Activated T-cell treated with anti-CD3 and anti-CD28 coated beads, Interleukin-2, amount 50 U/mL, for 72 hours (primary cell): Measurements from ENCODE around the gene DAPP1. TPM values are rescaled to one million over a fixed set of nuclear protein-coding genes. Genes with fewer than 3 reads are reported as not detected.

ENCODE experiments used
- ATAC-seq, 2 donors: fragments of 150-1000 bp; cut with Tn5 transposase; replicated peaks in 1 of 2; 2 replicates each; pipeline ENCODE4 v1.10.0; 2021; ENCODE audit warnings: moderate library complexity in 2 of 2, mild to moderate bottlenecking in 1 of 2
- DNase-seq, 2 donors: peaks; one replicate each; pipeline ENCODE4 v3.0.0; 2021 to 2022; ENCODE audit warnings: mixed read lengths in 1 of 2
- H3K27ac Mint-ChIP-seq: one replicate; pipeline ENCODE4 v1.8.0; 2022; ENCODE audit warnings: mild to moderate bottlenecking, moderate library complexity, mixed read lengths
- H3K27me3 Mint-ChIP-seq: one replicate; pipeline ENCODE4 v1.8.0; 2022; ENCODE audit warnings: low read depth, mixed read lengths
- H3K36me3 Mint-ChIP-seq, 2 donors: one replicate each; pipeline ENCODE4 v1.8.0; 2022; ENCODE audit warnings: mixed read lengths in 2 of 2, mild to moderate bottlenecking in 1 of 2; ENCODE audit not compliant: insufficient read depth in 2 of 2
- H3K4me1 Mint-ChIP-seq: one replicate; pipeline ENCODE4 v1.8.0; 2022; ENCODE audit warnings: low read depth, mixed read lengths
- H3K4me3 Mint-ChIP-seq, 2 donors: one replicate each; pipeline ENCODE4 v1.8.0; 2022; ENCODE audit warnings: mild to moderate bottlenecking in 2 of 2, mixed read lengths in 2 of 2, moderate library complexity in 2 of 2
- H3K9me3 Mint-ChIP-seq, 2 donors: one replicate each; pipeline ENCODE4 v1.8.0; 2022; ENCODE audit warnings: mixed read lengths in 2 of 2
- total RNA-seq, 2 donors: library from RNA; stranded (reverse); gene quantifications; one replicate each; pipeline ENCODE4 v1.2.3, GENCODE V29; 2022

The DAPP1 gene
- total RNA-seq, 2 donors from 2014 or later, result 40.7 to 48.1 TPM

- Mint-ChIP-seq H3K9me3 (no peaks in the 10 kb centered on the region), H3K4me1 (peaks cover 40% of the 10 kb centered on the region), H3K36me3 (no peaks in the 10 kb centered on the region), H3K4me3 (peak overlapping the region; percentile 89 to 95), H3K27me3 (no peaks in the 10 kb centered on the region), H3K27ac (peak overlapping the region; percentile 47)
- DNase-seq, result no peak
- no peak for ATAC-seq
Measured at GRCh38 chr4:99893029-99893428, 76.4 kb downstream of the DAPP1 start.

GRCh38 chr4:99893839-99894160, 77.2 kb downstream of the DAPP1 start:
- H3K27me3 Mint-ChIP-seq, result no peaks in the 10 kb centered on the region
- peak overlapping the region; percentile 87 for H3K27ac Mint-ChIP-seq
- peak overlapping the region; percentile 89 to 95 for H3K4me3 Mint-ChIP-seq
- no peak for DNase-seq
- no peaks in the 10 kb centered on the region for H3K9me3 Mint-ChIP-seq
- ATAC-seq, result no peak
- no peaks in the 10 kb centered on the region for H3K36me3 Mint-ChIP-seq
- peaks cover 40% of the 10 kb centered on the region for H3K4me1 Mint-ChIP-seq

- H3K36me3 Mint-ChIP-seq, result no peaks in the 10 kb centered on the region
- H3K9me3 Mint-ChIP-seq, result no peaks in the 10 kb centered on the region
- H3K4me1 Mint-ChIP-seq, result peaks cover 40% of the 10 kb centered on the region
- no peaks in the 10 kb centered on the region for H3K27me3 Mint-ChIP-seq
- peak within 1 kb of the TSS; percentile 89 to 95 for H3K4me3 Mint-ChIP-seq
- peak within 1 kb of the TSS; percentile 94 for H3K27ac Mint-ChIP-seq
- peak; percentile 89 to 92 for DNase-seq
- peak; percentile 100 for ATAC-seq
Measured at GRCh38 chr4:99894161-99894997, 77.8 kb downstream of the DAPP1 start, which contains the start of gene LAMTOR3. Gene LAMTOR3 (minus strand): TSS chr4:99894427. CDS start chr4:99893963, 464 bp downstream.

GRCh38 chr4:99894998-99895397, 78.4 kb downstream of the DAPP1 start:
- DNase-seq, result no peak
- peak overlapping the region; percentile 94 for H3K27ac Mint-ChIP-seq

GRCh38 chr4:99915449-99915848, 98.8 kb downstream of the DAPP1 start:
- Mint-ChIP-seq H3K4me3 (no peak overlapping the region), H3K4me1 (no peaks in the 10 kb centered on the region), H3K27me3 (no peaks in the 10 kb centered on the region), H3K27ac (peak overlapping the region; percentile 47), H3K36me3 (peaks cover 18 to 27% of the 10 kb centered on the region in 2 donors), H3K9me3 (peaks cover 1 to 8% of the 10 kb centered on the region in 2 donors)
- DNase-seq (no peak), ATAC-seq (no peak)

More at GRCh38 chr4:99894998-99895397, 78.4 kb downstream of the DAPP1 start:
- no peak for ATAC-seq
- no peaks in the 10 kb centered on the region for H3K36me3 Mint-ChIP-seq
- H3K4me1 Mint-ChIP-seq, result peaks cover 40% of the 10 kb centered on the region
- no peaks in the 10 kb centered on the region for H3K27me3 Mint-ChIP-seq
- H3K9me3 Mint-ChIP-seq, result no peaks in the 10 kb centered on the region
- peak overlapping the region; percentile 89 to 95 for H3K4me3 Mint-ChIP-seq

GRCh38 chr4:99917575-99917974, 100.9 kb downstream of the DAPP1 start:
- Mint-ChIP-seq H3K4me3 (no peak overlapping the region), H3K27ac (peak overlapping the region; percentile 22), H3K9me3 (peaks cover 1 to 8% of the 10 kb centered on the region in 2 donors), H3K27me3 (no peaks in the 10 kb centered on the region), H3K4me1 (peaks cover 9% of the 10 kb centered on the region), H3K36me3 (peaks cover 18 to 31% of the 10 kb centered on the region in 2 donors)
- no peak for ATAC-seq
- DNase-seq, result no peak

- ATAC-seq (no peak), DNase-seq (no peak)
- H3K9me3 Mint-ChIP-seq, result peaks cover 1 to 8% of the 10 kb centered on the region in 2 donors
- H3K4me3 Mint-ChIP-seq, result no peak overlapping the region
- H3K36me3 Mint-ChIP-seq, result peaks cover 16 to 33% of the 10 kb centered on the region in 2 donors
- peak overlapping the region; percentile 73 for H3K27ac Mint-ChIP-seq
- no peaks in the 10 kb centered on the region for H3K27me3 Mint-ChIP-seq
- H3K4me1 Mint-ChIP-seq, result peaks cover 9% of the 10 kb centered on the region
Measured at GRCh38 chr4:99918656-99919055, 102.0 kb downstream of the DAPP1 start.

Other genes starting within 250 kb of the DAPP1 start
- gene MTTP, start 242.0 kb upstream of the DAPP1 start, total RNA-seq, result under 1 TPM; 0.29 to 0.83 TPM
- gene C4orf54, start 159.0 kb upstream of the DAPP1 start, total RNA-seq, result not detected
- gene LAMTOR3, start 77.6 kb downstream of the DAPP1 start, total RNA-seq, result 10 to 100 TPM; 20.7 to 23.3 TPM
- gene DNAJB14, start 129.8 kb downstream of the DAPP1 start, total RNA-seq, result 10 to 100 TPM; 46.1 to 60.5 TPM
- gene H2AZ1, start 133.4 kb downstream of the DAPP1 start, total RNA-seq, result 100 to 1,000 TPM; 417 to 443 TPM